PC-9 (cell line): ENCODE results near the gene NFKB2.

ENCODE experiments used
- EZH2 ChIP-seq: fragments of 200-600 bp; sonication (generic); IDR thresholded peaks from 2 replicates; pipeline ENCODE4 v1.8.0; 2017; ENCODE audit warnings: antibody characterized with exemption, low read depth
- TF ChIP-seq, protein P1 (sequence below): fragments of 200-600 bp; sonication (generic); conservative IDR thresholded peaks from 2 replicates; pipeline ENCODE4 v1.6.1; 2017; ENCODE audit warnings: mixed run types, antibody characterized with exemption, mild to moderate bottlenecking, moderate library complexity

DNA sequence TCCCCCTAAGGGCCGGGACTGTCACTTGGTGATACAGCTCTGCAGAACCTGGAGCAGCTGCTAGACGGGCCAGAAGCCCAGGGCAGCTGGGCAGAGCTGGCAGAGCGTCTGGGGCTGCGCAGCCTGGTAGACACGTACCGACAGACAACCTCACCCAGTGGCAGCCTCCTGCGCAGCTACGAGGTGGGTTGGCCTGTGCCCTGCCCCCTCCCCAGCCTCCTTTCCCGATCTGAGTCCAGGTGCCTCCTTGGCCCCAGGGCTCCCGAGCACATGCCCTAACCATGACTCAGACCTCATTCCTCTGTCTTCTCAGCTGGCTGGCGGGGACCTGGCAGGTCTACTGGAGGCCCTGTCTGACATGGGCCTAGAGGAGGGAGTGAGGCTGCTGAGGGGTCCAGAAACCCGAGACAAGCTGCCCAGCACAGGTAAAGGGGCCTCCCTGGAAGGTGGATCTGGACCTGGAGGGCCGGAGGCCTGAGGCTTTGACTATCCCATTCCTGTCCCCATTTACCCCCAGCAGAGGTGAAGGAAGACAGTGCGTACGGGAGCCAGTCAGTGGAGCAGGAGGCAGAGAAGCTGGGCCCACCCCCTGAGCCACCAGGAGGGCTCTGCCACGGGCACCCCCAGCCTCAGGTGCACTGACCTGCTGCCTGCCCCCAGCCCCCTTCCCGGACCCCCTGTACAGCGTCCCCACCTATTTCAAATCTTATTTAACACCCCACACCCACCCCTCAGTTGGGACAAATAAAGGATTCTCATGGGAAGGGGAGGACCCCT lies 6.4 kb downstream of the NFKB2 start:
- TF ChIP-seq, protein P1, sequence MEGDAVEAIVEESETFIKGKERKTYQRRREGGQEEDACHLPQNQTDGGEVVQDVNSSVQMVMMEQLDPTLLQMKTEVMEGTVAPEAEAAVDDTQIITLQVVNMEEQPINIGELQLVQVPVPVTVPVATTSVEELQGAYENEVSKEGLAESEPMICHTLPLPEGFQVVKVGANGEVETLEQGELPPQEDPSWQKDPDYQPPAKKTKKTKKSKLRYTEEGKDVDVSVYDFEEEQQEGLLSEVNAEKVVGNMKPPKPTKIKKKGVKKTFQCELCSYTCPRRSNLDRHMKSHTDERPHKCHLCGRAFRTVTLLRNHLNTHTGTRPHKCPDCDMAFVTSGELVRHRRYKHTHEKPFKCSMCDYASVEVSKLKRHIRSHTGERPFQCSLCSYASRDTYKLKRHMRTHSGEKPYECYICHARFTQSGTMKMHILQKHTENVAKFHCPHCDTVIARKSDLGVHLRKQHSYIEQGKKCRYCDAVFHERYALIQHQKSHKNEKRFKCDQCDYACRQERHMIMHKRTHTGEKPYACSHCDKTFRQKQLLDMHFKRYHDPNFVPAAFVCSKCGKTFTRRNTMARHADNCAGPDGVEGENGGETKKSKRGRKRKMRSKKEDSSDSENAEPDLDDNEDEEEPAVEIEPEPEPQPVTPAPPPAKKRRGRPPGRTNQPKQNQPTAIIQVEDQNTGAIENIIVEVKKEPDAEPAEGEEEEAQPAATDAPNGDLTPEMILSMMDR, result no peak
- TF ChIP-seq EZH2, result no peak
